Liver (tissue), 3 donors: Measurements from ENCODE around the gene SEMA3G.

Experiments
- ATF3 ChIP-seq: IDR thresholded peaks from 2 replicates; pipeline ENCODE4 v1.6.1; 2016; ENCODE audit warnings: antibody characterized with exemption
- CTCF ChIP-seq: fragments of 150-350 bp; IDR thresholded peaks from 2 replicates; pipeline ENCODE4 v1.5.1; 2017; ENCODE audit warnings: improper control_type of control experiment, low read depth, low read length; ENCODE audit not compliant: missing input control
- GABPA ChIP-seq, 2 donors: IDR thresholded peaks in 1 of 2; conservative IDR thresholded peaks in 1 of 2; 2 replicates each; pipeline ENCODE4 v1.6.1; 2016; ENCODE audit warnings: antibody characterized with exemption in 2 of 2, mild to moderate bottlenecking in 1 of 2, moderate library complexity in 1 of 2
- MAX ChIP-seq: IDR thresholded peaks from 2 replicates; pipeline ENCODE4 v1.6.1; 2016; ENCODE audit warnings: antibody characterized with exemption
- RAD21 ChIP-seq, 2 donors: IDR thresholded peaks; 2 replicates each; pipeline ENCODE4 v1.6.1; 2016; ENCODE audit warnings: antibody characterized with exemption in 2 of 2, mild to moderate bottlenecking in 2 of 2
- TAF1 ChIP-seq: conservative IDR thresholded peaks from 2 replicates; pipeline ENCODE4 v1.6.1; 2016; ENCODE audit warnings: antibody characterized with exemption, mild to moderate bottlenecking
- donor health status: healthy.
- donor health status: healthy.

GRCh38 chr3:52443268-52443610 is 1.7 kb downstream of the SEMA3G start:
- TF ChIP-seq CTCF (no peak), MAX (no peak), RAD21 (IDR thresholded peaks at IDR 0.05) (no peak), TAF1 (no peak), GABPA (IDR thresholded peaks at IDR 0.05 in 1 of 2, conservative IDR thresholded peaks at IDR 0.05 in 1 of 2) (no peak), ATF3 (no peak)
